SJCRH30 (cell line): ENCODE data around the gene NUP133. TPM values are rescaled to one million over a fixed set of nuclear protein-coding genes. Genes with fewer than 3 reads are reported as not detected.
"Not testable (repeated sequence)": the region's sequence is repeated elsewhere in the genome, so short reads cannot be mapped to it uniquely, and the experiment has no call there.

Experiments
- DNase-seq, 2 experiments: peaks; one replicate each; pipeline ENCODE4 v3.0.0-alpha.2; 2015 to 2020
- H3K27ac ChIP-seq: fragments of 250-450 bp; sonication (Bioruptor Pico); 2 replicates; pipeline ENCODE4 v1.5.1; 2020; ENCODE audit warnings: mild to moderate bottlenecking, moderate library complexity
- H3K27me3 ChIP-seq: fragments of 250-450 bp; sonication (Bioruptor Pico); 2 replicates; pipeline ENCODE4 v1.5.1; 2020; ENCODE audit warnings: mild to moderate bottlenecking, moderate library complexity
- H3K36me3 ChIP-seq: fragments of 250-450 bp; sonication (Bioruptor Pico); 2 replicates; pipeline ENCODE4 v1.5.1; 2020; ENCODE audit warnings: mild to moderate bottlenecking, moderate library complexity
- H3K4me1 ChIP-seq: fragments of 250-450 bp; sonication (Bioruptor Pico); 2 replicates; pipeline ENCODE4 v1.5.1; 2020; ENCODE audit warnings: mild to moderate bottlenecking, moderate library complexity
- H3K4me3 ChIP-seq: fragments of 250-450 bp; sonication (Bioruptor Pico); 2 replicates; pipeline ENCODE4 v1.5.1; 2020; ENCODE audit warnings: mild to moderate bottlenecking, moderate library complexity
- H3K9me3 ChIP-seq: fragments of 250-450 bp; sonication (Bioruptor Pico); replicated peaks from 2 replicates; pipeline ENCODE4 v1.5.1; 2020; ENCODE audit warnings: mild to moderate bottlenecking, moderate library complexity
- total RNA-seq: library from RNA; depleted of rRNA; stranded (reverse); fragments of >200 nt; shearing (Covaris generic); gene quantifications from 2 replicates; pipeline ENCODE4 v1.2.3, GENCODE V29; 2014; rRNA removed

NUP133 gene
- total RNA-seq, 1 experiment from 2014 or later: 54.0 TPM

- H3K4me1 ChIP-seq: peaks cover 33% of the 10 kb centered on the region
- no peaks in the 10 kb centered on the region for H3K27me3 ChIP-seq
- no peak overlapping the region for H3K27ac ChIP-seq
- no peaks in the 10 kb centered on the region for H3K9me3 ChIP-seq
- DNase-seq: no peak
- H3K36me3 ChIP-seq: no peaks in the 10 kb centered on the region
- H3K4me3 ChIP-seq: no peak overlapping the region
These were observed 100.7 kb downstream of the NUP133 start for GRCh38 chr1:229407206-229408026.

- peaks cover 31% of the 10 kb centered on the region for H3K4me1 ChIP-seq
- H3K9me3 ChIP-seq: no peaks in the 10 kb centered on the region
- no peak for DNase-seq
- H3K36me3 ChIP-seq: no peaks in the 10 kb centered on the region
- no peak overlapping the region for H3K27ac ChIP-seq
- no peaks in the 10 kb centered on the region for H3K27me3 ChIP-seq
- H3K4me3 ChIP-seq: no peak overlapping the region
These were observed 101.3 kb downstream of the NUP133 start for GRCh38 chr1:229406798-229407197.

GRCh38 chr1:229403573-229403972 is 104.6 kb downstream of the NUP133 start:
- Histone ChIP-seq H3K27ac (no peak overlapping the region), H3K4me1 (peaks cover 8% of the 10 kb centered on the region), H3K9me3 (no peaks in the 10 kb centered on the region), H3K36me3 (no peaks in the 10 kb centered on the region), H3K27me3 (no peaks in the 10 kb centered on the region), H3K4me3 (no peak overlapping the region)
- no peak for DNase-seq

GRCh38 chr1:229402993-229403392 is 105.1 kb downstream of the NUP133 start:
- H3K4me3 ChIP-seq: no peak overlapping the region
- no peaks in the 10 kb centered on the region for H3K9me3 ChIP-seq
- no peak for DNase-seq
- H3K4me1 ChIP-seq: peaks cover 2% of the 10 kb centered on the region
- H3K27me3 ChIP-seq: no peaks in the 10 kb centered on the region
- H3K27ac ChIP-seq: no peak overlapping the region
- H3K36me3 ChIP-seq: no peaks in the 10 kb centered on the region

GRCh38 chr1:229402329-229402728 is 105.8 kb downstream of the NUP133 start:
- not testable (repeated sequence) for H3K9me3 ChIP-seq, H3K36me3 ChIP-seq, H3K27ac ChIP-seq, H3K4me1 ChIP-seq, H3K4me3 ChIP-seq, DNase-seq, H3K27me3 ChIP-seq

GRCh38 chr1:229397762-229398161 is 110.4 kb downstream of the NUP133 start:
- Histone ChIP-seq H3K27ac (no peak overlapping the region), H3K4me1 (no peaks in the 10 kb centered on the region), H3K4me3 (no peak overlapping the region), H3K9me3 (no peaks in the 10 kb centered on the region), H3K27me3 (no peaks in the 10 kb centered on the region), H3K36me3 (no peaks in the 10 kb centered on the region)
- DNase-seq: no peak

- no peaks in the 10 kb centered on the region for H3K4me1 ChIP-seq
- H3K4me3 ChIP-seq: no peak overlapping the region
- no peak for DNase-seq
- H3K9me3 ChIP-seq: no peaks in the 10 kb centered on the region
- H3K36me3 ChIP-seq: no peaks in the 10 kb centered on the region
- no peak overlapping the region for H3K27ac ChIP-seq
- no peaks in the 10 kb centered on the region for H3K27me3 ChIP-seq
These were observed 111.4 kb downstream of the NUP133 start for GRCh38 chr1:229396585-229397206.

GRCh38 chr1:229394517-229394916 is 113.6 kb downstream of the NUP133 start:
- H3K27ac ChIP-seq, H3K4me3 ChIP-seq, H3K4me1 ChIP-seq, H3K9me3 ChIP-seq, H3K36me3 ChIP-seq, DNase-seq, H3K27me3 ChIP-seq: not testable (repeated sequence)

- DNase-seq: no peak
- Histone ChIP-seq H3K27ac (no peak overlapping the region), H3K4me1 (no peaks in the 10 kb centered on the region), H3K36me3 (no peaks in the 10 kb centered on the region), H3K9me3 (no peaks in the 10 kb centered on the region), H3K4me3 (no peak overlapping the region), H3K27me3 (no peaks in the 10 kb centered on the region)
These were observed 115.2 kb downstream of the NUP133 start for GRCh38 chr1:229392936-229393335.

Other genes with a start within 250 kb of the NUP133 start
- 28.5 and 31.3 TPM in 2 replicates for gene RAB4A, start 237.2 kb downstream of the NUP133 start, total RNA-seq
- 33.5 and 39.0 TPM in 2 replicates for gene CCSAP, start 165.3 kb downstream of the NUP133 start, total RNA-seq
- 0.15 and 0.93 TPM in 2 replicates for gene ACTA1, start 74.2 kb downstream of the NUP133 start, total RNA-seq
- gene ABCB10, start 50.4 kb upstream of the NUP133 start, total RNA-seq: 14.9 and 18.3 TPM in 2 replicates
- 26.7 and 28.7 TPM in 2 replicates for gene TAF5L, start 117.8 kb upstream of the NUP133 start, total RNA-seq
- 33.3 and 34.4 TPM in 2 replicates for gene URB2, start 117.9 kb upstream of the NUP133 start, total RNA-seq